ENCODE results near the gene SOX1.

The SOX1 gene

GRCh38 chr13:112062571-112063570 lies 4.1 kb upstream of the SOX1 start:
- no peak for DNase-seq (ENCODE audit: low spot score)
- Mint-ChIP-seq H3K9me3 (no peaks in the 10 kb centered on the region), H3K27me3 (ENCODE audit: low read depth) (peaks cover 74% of the 10 kb centered on the region), H3K36me3 (ENCODE audit: low read depth) (peaks cover 4% of the 10 kb centered on the region), H3K27ac (peak overlapping the region; percentile 81), H3K4me3 (peak overlapping the region; percentile 15), H3K4me1 (ENCODE audit: low read depth) (peaks cover 2% of the 10 kb centered on the region)

GRCh38 chr13:112063807-112064206 lies 3.1 kb upstream of the SOX1 start:
- Mint-ChIP-seq H3K36me3 (ENCODE audit: low read depth) (peaks cover 4% of the 10 kb centered on the region), H3K9me3 (no peaks in the 10 kb centered on the region), H3K27ac (peak overlapping the region; percentile 41), H3K27me3 (ENCODE audit: low read depth) (peaks cover 65% of the 10 kb centered on the region), H3K4me1 (ENCODE audit: low read depth) (peaks cover 2% of the 10 kb centered on the region), H3K4me3 (no peak overlapping the region)
- no peak for DNase-seq (ENCODE audit: low spot score)

GRCh38 chr13:112064222-112064621 lies 2.7 kb upstream of the SOX1 start:
- Mint-ChIP-seq H3K9me3 (peaks cover 2% of the 10 kb centered on the region), H3K27ac (peak overlapping the region; percentile 41), H3K4me1 (ENCODE audit: low read depth) (peaks cover 2% of the 10 kb centered on the region), H3K36me3 (ENCODE audit: low read depth) (peaks cover 4% of the 10 kb centered on the region), H3K4me3 (no peak overlapping the region), H3K27me3 (ENCODE audit: low read depth) (peaks cover 65% of the 10 kb centered on the region)
- no peak for DNase-seq (ENCODE audit: low spot score)

GRCh38 chr13:112065521-112065866 lies 1.5 kb upstream of the SOX1 start:
- Mint-ChIP-seq H3K27ac (no peak overlapping the region), H3K9me3 (peaks cover 7% of the 10 kb centered on the region), H3K36me3 (ENCODE audit: low read depth) (peaks cover 4% of the 10 kb centered on the region), H3K4me1 (ENCODE audit: low read depth) (peaks cover 2% of the 10 kb centered on the region), H3K4me3 (peak overlapping the region; percentile 3), H3K27me3 (ENCODE audit: low read depth) (peaks cover 64% of the 10 kb centered on the region)
- DNase-seq (ENCODE audit: low spot score) = no peak

- Mint-ChIP-seq H3K4me3 (peak overlapping the region; percentile 9), H3K27me3 (ENCODE audit: low read depth) (peaks cover 66% of the 10 kb centered on the region)
Observed at GRCh38 chr13:112065867-112066623, 904 bp upstream of the SOX1 start.

GRCh38 chr13:112066624-112067004 lies 335 bp upstream of the SOX1 start:
- Mint-ChIP-seq H3K27me3 (ENCODE audit: low read depth) (peaks cover 67% of the 10 kb centered on the region), H3K36me3 (ENCODE audit: low read depth) (peaks cover 4% of the 10 kb centered on the region), H3K4me3 (no peak overlapping the region), H3K9me3 (peaks cover 7% of the 10 kb centered on the region), H3K4me1 (ENCODE audit: low read depth) (peaks cover 2% of the 10 kb centered on the region), H3K27ac (no peak overlapping the region)
- no peak for DNase-seq (ENCODE audit: low spot score)

More at GRCh38 chr13:112065867-112066623, 904 bp upstream of the SOX1 start:
- Mint-ChIP-seq H3K36me3 (ENCODE audit: low read depth) (peaks cover 4% of the 10 kb centered on the region), H3K9me3 (peaks cover 7% of the 10 kb centered on the region), H3K4me1 (ENCODE audit: low read depth) (peaks cover 2% of the 10 kb centered on the region), H3K27ac (no peak overlapping the region)
- no peak for DNase-seq (ENCODE audit: low spot score)

- H3K27me3 Mint-ChIP-seq (ENCODE audit: low read depth) = peaks cover 62% of the 10 kb centered on the region
- H3K9me3 Mint-ChIP-seq = peaks cover 7% of the 10 kb centered on the region
- peaks cover 4% of the 10 kb centered on the region for H3K36me3 Mint-ChIP-seq (ENCODE audit: low read depth)
- no peak for DNase-seq (ENCODE audit: low spot score)
- H3K4me1 Mint-ChIP-seq (ENCODE audit: low read depth) = peaks cover 2% of the 10 kb centered on the region
- no peak overlapping the region for H3K4me3 Mint-ChIP-seq
- no peak overlapping the region for H3K27ac Mint-ChIP-seq
Observed at GRCh38 chr13:112067871-112068539, 1.1 kb downstream of the SOX1 start.

GRCh38 chr13:112068540-112069060 lies 1.7 kb downstream of the SOX1 start:
- Mint-ChIP-seq H3K9me3 (peaks cover 7% of the 10 kb centered on the region), H3K27ac (peak overlapping the region; percentile 72), H3K36me3 (ENCODE audit: low read depth) (peaks cover 2% of the 10 kb centered on the region), H3K27me3 (ENCODE audit: low read depth) (peaks cover 59% of the 10 kb centered on the region), H3K4me3 (no peak overlapping the region), H3K4me1 (ENCODE audit: low read depth) (no peaks in the 10 kb centered on the region)
- DNase-seq (ENCODE audit: low spot score) = no peak

- H3K27ac Mint-ChIP-seq = peak overlapping the region; percentile 72
- H3K36me3 Mint-ChIP-seq (ENCODE audit: low read depth) = peaks cover 2% of the 10 kb centered on the region
- peak overlapping the region; percentile 45 for H3K4me3 Mint-ChIP-seq
- H3K4me1 Mint-ChIP-seq (ENCODE audit: low read depth) = no peaks in the 10 kb centered on the region
- DNase-seq (ENCODE audit: low spot score) = no peak
- peaks cover 7% of the 10 kb centered on the region for H3K9me3 Mint-ChIP-seq
- H3K27me3 Mint-ChIP-seq (ENCODE audit: low read depth) = peaks cover 59% of the 10 kb centered on the region
Observed at GRCh38 chr13:112069061-112069844, 2.3 kb downstream of the SOX1 start.

- DNase-seq (ENCODE audit: low spot score) = no peak
- Mint-ChIP-seq H3K4me3 (no peak overlapping the region), H3K27me3 (ENCODE audit: low read depth) (peaks cover 61% of the 10 kb centered on the region), H3K4me1 (ENCODE audit: low read depth) (no peaks in the 10 kb centered on the region), H3K36me3 (ENCODE audit: low read depth) (peaks cover 2% of the 10 kb centered on the region), H3K9me3 (peaks cover 7% of the 10 kb centered on the region), H3K27ac (peak overlapping the region; percentile 4)
Observed at GRCh38 chr13:112069845-112070251, 2.9 kb downstream of the SOX1 start.

GRCh38 chr13:112071102-112071722 lies 4.3 kb downstream of the SOX1 start:
- H3K27ac Mint-ChIP-seq = no peak overlapping the region

GRCh38 chr13:112071723-112072533 lies 5.0 kb downstream of the SOX1 start:
- no peaks in the 10 kb centered on the region for H3K36me3 Mint-ChIP-seq (ENCODE audit: low read depth)
- H3K4me3 Mint-ChIP-seq = no peak overlapping the region
- no peak for DNase-seq (ENCODE audit: low spot score)
- H3K4me1 Mint-ChIP-seq (ENCODE audit: low read depth) = no peaks in the 10 kb centered on the region
- peaks cover 7% of the 10 kb centered on the region for H3K9me3 Mint-ChIP-seq
- peaks cover 67% of the 10 kb centered on the region for H3K27me3 Mint-ChIP-seq (ENCODE audit: low read depth)
- H3K27ac Mint-ChIP-seq = peak overlapping the region; percentile 58

More at GRCh38 chr13:112071102-112071722, 4.3 kb downstream of the SOX1 start:
- Mint-ChIP-seq H3K27me3 (ENCODE audit: low read depth) (peaks cover 62% of the 10 kb centered on the region), H3K9me3 (peaks cover 7% of the 10 kb centered on the region), H3K4me3 (no peak overlapping the region), H3K4me1 (ENCODE audit: low read depth) (no peaks in the 10 kb centered on the region), H3K36me3 (ENCODE audit: low read depth) (no peaks in the 10 kb centered on the region)
- no peak for DNase-seq (ENCODE audit: low spot score)

All from T-helper 2 cell treated with Interferon-gamma antibody and Interleukin-4, amounts not matched to agents 5 μg/mL and 100 μg/mL, for 36 hours (primary cell).